Measurements from ENCODE around the gene RNGTT.

RNGTT gene

GRCh38 chr6:88908598-88909548 is 54.5 kb downstream of the RNGTT start:
- peak; percentile 35 for DNase-seq

DNA sequence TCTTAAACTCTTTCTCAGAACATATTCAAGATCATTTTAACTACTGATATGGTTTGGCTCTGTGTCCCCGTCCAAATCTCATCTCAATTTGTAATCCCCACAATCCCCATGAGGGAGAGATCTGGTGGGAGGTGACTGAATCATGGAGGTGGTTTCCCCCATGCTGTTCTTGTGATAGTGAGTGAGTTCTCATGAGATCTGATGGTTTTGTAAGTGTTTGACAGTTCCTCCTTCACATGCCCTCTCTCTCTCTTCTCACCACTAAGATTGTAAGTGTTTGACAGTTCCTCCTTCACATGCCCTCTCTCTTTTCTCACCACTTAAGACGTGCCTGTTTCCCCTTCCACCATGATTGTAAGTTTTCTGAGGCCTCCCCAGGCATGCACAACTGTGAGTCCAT is 56.3 kb downstream of the RNGTT start:
- peak; percentile 67 for DNase-seq

- DNase-seq: no peak
Measured at GRCh38 chr6:88899569-88900316, 63.7 kb downstream of the RNGTT start.

- DNase-seq: no peak
Measured at GRCh38 chr6:88895911-88896310, 67.5 kb downstream of the RNGTT start.

GRCh38 chr6:88890860-88891845 is 72.3 kb downstream of the RNGTT start:
- no peak for DNase-seq

DNA sequence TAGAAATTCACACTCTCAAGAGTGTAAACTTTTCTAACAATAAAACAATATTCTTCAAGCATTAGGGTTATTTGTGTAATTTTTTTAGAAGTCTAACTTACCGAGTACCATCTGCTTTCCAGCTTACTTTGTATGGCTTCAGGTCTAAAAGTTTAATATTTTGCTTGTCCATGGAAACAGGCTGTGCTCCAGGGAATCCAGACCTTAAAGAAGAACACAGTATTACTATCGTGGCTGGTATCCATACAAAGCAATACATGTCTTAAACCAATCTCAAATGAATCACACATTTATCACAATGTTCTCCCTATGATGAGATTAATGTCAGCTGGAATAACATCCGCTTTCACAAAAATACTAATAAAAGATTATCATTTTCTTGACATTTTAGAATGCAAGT is 73.0 kb downstream of the RNGTT start:
- DNase-seq: no peak

- DNase-seq: no peak
Measured at GRCh38 chr6:88884361-88884760, 79.1 kb downstream of the RNGTT start.

- no peak for DNase-seq
Measured at GRCh38 chr6:88882536-88882935, 80.9 kb downstream of the RNGTT start.

DNA sequence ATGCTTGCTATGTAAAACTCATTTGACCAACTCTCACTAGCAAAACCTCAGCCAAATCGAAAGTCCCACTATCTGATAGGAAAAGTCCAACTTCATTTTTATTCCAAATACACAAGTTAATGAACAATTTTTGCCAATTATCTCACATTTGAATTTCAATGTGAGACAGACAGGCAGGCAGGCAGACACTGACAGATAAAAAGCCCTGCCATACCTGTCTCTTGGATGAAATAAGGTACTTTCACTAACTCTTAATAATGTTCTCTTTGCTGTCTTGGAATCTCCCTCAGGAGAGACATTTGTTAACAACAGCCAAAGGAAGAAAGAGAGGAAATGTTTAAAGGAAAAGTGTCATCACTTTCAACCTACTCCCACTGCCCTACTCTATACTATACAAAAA is 82.0 kb downstream of the RNGTT start:
- DNase-seq: no peak

- DNase-seq: no peak
Measured at GRCh38 chr6:88880021-88880420, 83.4 kb downstream of the RNGTT start.

GRCh38 chr6:88877893-88878292 is 85.5 kb downstream of the RNGTT start:
- no peak for DNase-seq

GRCh38 chr6:88872962-88873361 is 90.5 kb downstream of the RNGTT start:
- no peak for DNase-seq

GRCh38 chr6:88871498-88871897 is 91.9 kb downstream of the RNGTT start:
- no peak for DNase-seq

- DNase-seq: peak; percentile 29
Measured at GRCh38 chr6:88870717-88871330, 92.6 kb downstream of the RNGTT start.

DNA sequence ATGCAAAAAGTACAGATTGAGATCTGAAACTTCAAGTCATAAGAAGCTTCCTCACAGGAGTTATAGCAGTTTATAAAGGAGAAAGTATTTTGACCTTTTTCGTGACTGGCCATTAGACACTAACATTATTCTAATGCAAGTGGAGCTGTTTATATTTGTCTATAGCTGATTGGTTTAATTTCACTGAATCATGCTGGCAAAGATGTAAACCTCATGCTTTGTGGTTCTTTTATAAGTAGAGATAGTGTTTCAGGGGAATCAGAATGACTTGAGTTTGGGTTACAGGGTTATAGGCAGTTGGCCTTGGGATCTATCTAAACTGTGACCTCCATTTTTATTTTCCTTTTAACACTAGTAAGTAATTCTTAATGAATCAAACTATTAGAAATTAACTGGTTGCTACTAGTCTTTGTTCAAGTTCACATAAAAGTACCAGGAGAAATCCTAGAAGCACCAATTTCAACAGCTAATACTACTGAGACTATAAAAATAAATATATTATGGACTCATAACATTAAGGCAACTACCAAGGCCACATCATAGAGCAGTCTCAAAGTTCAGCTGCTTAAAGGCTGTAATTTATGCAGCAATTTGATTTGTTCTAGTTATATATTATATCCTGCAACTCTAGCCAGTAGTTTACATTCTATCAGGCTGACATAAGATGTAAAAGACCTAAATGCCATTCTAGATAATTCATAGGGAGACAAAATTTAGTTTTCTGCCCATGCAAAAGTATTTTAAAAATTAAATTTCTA is 94.0 kb downstream of the RNGTT start:
- DNase-seq: no peak

GRCh38 chr6:88867841-88868731 is 95.3 kb downstream of the RNGTT start:
- no peak for DNase-seq

DNA sequence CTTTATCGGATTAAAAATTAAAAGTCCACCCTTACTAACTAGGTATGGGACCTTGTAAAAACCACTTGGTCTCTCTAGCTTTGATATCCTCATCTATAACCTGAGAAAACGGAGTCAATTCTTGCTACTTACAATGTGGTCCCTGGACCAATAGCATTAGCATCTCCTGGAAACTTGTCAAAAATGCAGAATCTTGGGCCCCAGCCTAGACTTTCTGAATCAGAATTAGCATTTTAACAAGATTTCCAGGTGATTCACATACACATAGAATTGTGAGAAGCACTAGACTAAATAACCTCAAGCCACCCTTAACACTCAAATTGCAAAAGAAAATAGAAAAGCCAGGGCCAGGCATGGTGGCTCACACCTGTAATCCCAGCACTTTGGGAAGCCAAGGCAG is 96.6 kb downstream of the RNGTT start:
- no peak for DNase-seq

GRCh38 chr6:88865275-88865674 is 98.1 kb downstream of the RNGTT start:
- DNase-seq: no peak

DNA sequence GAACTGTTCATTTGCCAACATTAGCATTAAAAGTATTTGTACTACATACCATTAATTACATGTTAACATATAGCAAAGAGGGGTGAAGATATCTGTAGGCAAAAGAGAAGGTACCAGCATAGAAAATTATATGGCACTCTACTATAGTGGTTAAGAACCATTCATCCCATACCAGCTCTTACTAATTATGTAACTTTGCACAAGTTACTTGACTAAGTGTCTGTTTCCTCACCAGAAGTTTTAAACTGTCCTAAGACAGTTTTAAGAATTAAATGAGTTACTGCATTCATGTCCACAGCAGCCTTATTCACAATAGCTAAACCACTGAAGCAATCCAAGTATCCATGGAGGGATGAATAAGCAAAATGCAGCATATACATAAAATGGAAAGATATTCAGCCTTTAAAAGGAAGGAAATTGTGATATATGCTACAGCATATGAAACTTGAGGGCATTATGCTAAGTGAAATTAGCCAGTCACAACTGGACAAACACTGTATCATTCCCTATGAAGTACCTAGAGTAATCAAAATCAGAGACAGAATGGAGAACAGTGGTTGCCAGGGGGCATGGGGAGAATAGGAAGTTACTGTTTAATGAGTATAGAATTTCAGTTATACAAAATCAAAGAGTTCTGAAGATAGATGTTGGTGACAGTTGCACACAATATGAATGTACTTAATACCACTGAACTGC is 98.9 kb downstream of the RNGTT start:
- no peak for DNase-seq

GRCh38 chr6:88860310-88860709 is 103.1 kb downstream of the RNGTT start:
- DNase-seq: no peak

Data from MV-4-11 (cell line).